ENCODE results near the gene BBC3.
A peak's percentile ranks its signal among the peaks of the same experiment; 100 is the strongest.

Gene BBC3

DNA sequence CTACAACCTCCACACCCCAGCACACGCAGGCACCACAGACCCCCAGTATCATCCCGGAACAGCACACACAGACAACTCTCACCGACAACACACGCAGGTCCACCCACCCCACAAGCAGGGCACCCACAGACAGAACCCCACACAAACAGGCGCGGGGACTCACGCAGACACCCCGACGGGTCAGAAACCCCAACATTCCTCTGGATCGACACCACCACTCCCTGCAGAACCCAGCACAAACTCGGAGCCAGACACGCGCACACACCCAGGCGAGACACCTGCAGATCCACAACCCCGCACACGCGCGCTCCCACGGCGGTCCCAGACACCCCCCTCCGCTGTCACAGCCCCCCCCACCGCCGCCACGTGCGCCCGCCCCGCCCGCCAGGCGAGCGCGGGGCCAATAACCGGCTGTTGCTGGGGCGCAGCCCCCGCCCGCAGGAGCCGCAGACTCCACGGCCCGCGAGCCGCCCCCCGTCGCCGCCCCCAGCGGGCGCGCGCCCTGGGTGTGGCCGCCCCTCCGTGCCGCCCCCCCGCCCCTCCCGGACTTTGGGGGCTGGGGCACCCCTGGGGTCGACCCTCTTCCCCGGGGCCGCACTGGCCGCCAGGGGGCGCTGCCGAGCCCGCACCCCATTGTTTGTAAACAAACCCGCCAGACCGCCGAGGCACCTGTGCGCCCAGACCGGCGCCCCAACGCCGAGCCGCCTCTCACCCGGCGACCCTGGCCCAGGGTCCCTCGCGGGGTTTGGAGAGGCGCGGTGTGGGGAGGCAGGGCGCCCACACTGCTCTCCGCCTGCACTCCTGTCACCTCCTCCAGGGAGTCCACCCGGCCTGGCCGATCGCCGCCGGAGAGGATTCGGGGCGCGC is 712 bp downstream of the BBC3 start:
- peak; percentile 74 for DNase-seq (ENCODE audit: low read depth)

DNA sequence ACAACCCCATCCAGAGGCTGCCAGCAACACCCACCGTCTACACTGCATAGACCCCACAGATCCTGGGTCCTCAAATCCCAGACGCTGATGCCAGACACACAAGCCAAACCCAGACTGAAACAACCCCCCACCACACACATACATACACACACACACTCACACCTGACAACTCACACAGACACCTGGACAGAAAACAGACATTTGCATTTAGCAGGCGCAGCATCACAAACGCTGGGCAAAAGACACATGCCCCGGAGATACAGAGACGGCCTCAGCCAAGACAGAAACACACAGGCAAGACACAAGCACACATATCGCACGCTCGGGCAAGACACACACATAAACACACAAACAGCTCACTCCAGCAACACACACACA is 1.3 kb downstream of the BBC3 start:
- DNase-seq (ENCODE audit: low read depth): no peak

DNA sequence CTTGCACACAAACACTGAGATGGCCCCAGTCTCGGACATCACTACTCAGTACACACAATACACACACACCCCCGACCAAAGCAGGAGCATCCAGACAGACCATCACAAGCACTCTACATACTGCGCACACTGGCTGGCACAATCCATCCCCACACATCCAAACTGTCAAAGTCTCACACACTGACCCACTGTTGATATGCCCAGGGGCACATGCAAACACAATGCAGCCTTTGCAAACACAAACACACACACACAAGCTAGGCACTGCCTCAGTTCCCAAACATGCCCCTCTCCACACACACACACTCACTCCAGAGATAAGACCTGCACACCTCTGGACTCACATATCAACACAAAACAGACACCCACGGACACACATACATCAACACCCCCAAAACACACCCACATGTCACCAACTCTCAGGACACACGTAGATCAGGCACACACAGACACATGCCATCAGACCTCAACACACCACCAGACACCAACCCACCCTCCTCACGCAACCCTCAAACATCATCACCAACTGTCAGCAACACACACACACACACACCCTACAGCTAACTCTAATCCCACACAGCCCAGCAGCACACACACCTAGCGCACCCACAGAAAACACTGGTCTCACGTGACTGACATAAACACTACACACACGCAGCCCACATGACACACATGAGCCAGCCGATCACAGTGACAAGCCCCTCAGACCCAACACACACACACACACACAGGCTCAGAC is 1.9 kb downstream of the BBC3 start:
- DNase-seq (ENCODE audit: low read depth): no peak

DNA sequence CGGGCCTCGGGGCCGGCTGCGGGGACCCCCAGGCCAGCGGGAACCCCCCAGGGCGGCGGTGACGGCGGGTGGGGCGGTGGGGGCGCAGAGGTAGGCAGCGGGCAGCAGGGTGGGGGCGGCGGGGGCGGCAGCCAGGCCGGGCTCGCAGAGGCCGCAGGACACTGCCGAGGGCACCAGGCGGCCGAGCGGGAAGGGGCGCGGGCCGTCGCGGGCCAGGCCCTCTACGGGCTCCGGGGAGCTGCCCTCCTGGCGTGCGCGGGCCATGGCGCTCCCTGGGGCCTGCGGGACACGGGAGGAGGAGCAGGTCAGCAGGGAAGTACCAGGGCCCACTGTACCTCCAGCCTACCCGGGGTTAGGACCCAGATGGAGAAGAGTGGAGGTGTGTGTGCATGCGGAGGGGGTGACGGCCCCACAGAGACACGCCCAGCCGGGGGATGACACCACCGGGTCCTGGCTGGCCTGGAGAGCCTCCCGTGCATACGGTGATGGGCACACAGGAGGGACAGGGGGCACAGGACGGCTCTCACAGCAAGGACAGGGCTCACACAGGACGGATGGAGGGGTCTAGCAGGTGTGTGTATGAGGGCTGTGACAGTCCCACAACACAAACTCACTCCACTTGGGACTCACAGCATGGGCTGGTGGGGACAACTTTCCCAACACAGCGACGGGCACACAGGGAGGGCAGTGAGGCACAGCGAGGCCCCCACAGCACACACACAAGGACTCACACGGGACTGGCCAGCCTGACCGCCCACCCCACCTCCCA is 2.6 kb downstream of the BBC3 start:
- DNase-seq (ENCODE audit: low read depth): no peak

DNA sequence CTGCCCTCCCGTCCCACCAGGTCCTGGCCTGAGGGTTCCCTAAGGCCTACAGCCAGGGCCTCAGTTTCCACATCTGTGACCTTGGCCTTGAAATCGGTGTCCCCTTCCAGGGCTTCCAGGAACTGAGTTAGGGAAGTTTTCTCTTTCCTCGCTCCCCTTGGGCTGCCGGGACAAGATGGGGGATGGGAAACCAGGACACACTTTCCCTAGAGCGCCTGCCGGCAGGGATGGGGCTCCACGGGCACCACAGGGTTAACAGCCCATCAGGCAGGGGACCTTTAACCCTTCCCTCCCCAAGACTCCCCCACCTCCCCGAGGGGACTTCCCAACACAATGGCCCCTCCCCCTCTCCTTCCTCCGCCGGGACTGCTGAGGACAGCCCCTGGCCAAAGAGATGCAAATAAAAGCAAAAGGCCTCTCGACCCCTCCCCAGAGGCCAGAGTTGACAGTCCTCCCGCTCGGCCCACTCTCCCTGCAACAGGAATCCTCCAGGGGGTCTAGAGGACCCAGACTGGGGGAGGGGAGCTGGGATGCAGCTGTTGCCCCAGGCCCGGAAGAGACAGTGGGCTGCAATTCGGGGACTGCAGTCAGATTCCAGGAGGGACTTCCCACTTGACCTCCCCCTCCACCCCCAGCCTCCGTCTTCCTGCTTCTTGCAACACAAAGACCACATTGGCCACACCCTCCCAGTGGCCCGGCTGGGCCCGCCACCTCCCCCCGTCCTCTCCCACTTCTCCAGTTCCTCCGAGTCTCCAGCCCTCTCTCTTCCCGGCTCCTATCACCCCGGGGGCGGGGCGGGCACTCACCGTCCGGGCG is 3.4 kb downstream of the BBC3 start:
- DNase-seq (ENCODE audit: low read depth): no peak

DNA sequence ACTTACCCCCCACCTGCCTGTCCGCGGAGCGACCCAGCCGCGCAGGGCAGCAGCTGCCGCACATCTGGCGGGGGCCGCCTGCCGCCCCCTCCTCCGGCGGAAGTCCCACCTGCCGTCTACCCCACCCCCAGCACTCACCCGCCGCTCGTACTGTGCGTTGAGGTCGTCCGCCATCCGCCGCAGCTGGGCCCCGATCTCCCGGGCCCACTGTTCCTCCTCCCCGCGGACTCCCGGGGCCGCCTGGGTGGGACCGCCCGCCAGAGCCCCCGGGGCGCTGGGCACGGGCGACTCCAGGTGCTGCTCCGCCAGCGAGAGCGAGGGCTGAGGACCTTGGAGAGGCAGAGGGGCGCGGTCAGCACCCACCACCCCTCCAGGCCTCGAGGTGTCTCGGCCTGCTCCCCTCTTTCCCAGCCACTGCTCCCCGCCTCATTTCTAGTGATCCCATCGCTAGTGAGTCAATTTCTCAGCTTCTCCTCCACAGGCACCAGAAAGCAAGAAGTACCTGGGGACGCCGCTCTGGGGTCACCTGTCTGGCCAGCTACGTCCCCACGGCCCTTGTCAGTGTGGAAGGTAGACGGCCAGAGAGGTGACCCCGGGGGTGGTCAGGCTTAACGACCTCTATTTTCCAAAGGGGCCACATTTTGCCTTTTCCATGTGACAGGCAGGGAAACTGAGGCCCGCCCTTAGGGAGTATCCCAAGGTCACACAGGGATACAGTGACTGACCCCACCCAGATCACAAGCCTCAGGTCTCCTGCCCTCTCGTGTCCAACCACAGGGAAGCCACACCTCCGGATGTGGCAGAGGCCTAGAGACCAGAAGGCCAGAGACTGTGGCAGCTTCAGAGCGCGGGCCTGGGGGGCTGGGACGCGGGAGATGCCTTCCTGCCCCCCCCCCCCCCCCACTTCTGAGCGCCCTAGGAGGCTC is 4.3 kb downstream of the BBC3 start:
- no peak for DNase-seq (ENCODE audit: low read depth)

DNA sequence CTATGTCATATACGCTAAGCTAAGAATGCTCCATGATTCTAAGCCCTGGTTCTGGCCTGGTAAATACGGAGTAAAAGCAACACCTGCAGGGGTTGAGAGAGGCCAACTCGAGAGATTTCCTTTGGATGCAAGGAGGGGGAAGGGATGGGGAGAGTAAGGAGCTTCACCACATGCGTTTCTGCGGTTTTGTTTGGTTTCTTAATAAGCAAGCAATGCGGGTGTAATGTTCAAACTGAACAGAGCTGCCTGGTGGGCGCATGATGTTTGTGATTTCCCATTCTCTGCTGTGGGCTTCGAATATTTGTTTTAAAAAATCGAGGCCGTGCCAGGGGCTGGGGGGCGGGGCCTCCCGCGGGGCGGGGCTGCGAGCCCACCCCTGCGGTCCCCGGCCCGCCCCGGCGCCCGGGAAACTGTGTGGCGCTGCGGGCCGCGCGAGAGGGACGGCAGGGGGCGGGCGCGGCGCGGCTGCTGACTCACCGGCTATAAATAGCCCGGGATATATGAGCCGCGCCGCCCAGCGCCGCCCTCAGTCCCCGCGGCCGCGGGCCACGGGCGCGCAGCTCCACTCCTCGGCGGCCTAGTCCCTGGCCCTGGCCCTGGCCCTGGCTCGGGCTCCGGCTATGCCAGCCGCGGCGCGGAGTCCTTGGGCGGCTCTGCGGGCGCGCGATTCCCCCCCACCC is 5.1 kb downstream of the BBC3 start:
- peak; percentile 74 for DNase-seq (ENCODE audit: low read depth)

DNA sequence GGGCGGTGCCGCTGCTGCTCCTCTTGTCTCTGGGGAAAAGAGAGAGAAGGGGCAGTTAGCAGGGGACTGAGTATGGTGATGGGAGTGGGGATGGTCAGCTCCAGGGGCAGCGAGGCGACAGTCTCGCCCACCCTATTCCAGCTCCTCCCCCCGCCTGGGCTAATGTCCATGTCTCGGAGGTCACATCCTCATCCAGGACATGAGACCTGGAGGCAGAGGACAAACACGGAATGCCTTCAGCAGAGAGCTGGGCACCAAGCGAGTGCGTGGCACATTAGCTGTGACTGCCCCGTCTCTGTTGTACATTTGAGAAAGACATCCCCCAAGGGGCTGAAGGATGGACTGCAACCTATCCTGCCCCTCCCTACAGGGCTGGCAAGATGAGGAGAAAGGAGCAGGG is 9.1 kb downstream of the BBC3 start:
- DNase-seq (ENCODE audit: low read depth): no peak

DNA sequence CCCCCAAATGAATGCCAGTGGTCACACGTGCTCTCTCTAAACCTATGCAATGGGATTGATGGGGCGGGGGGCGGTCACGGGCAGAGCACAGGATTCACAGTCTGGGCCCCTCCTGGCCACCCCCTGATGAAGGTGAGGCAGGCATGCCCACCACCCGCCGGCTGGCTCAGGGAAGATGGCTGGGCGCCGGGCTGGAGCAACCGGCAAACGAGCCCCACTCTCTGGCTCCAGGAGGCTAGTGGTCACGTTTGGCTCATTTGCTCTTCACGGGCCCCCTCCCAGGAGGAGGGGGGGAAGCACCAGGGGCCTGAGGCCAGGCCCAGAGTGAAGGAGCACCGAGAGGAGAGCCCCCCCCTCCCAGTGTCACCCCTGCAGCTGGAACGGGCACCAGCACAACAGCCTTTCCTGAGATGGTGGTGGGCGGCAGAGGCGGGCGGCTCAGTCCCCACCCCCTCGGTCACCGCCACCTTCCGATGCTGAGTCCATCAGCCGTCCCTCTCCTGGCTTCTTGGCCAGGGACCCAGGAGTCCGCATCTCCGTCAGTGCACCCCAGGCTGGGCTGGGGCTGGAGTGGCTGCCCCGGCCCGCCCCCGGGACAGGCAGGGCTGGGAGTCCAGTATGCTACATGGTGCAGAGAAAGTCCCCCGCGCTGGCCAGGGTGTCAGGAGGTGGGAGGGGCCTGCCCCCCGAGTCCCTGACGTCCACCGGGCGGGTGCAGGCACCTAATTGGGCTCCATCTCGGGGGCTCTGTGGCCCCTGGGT is 9.7 kb downstream of the BBC3 start:
- DNase-seq (ENCODE audit: low read depth): no peak

DNA sequence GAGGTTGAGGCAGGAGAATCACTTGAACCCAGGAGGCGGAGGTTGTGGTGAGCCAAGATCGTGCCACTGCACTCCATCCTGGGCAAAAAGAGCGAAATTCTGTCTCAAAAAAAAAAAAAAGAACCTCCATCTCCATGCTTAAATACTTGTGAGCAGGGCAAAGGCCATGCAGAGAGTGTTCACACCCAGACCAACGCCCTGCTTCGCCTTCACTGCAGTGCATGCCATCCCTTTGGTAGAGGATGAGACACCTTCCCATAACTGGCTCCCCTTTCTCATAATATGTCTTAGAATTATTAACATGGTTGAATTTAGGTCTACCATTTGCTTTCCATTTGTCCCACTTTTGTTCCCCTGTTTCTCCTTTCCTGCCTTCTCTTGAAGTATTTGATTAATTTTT is 15.4 kb downstream of the BBC3 start:
- no peak for DNase-seq (ENCODE audit: low read depth)

DNA sequence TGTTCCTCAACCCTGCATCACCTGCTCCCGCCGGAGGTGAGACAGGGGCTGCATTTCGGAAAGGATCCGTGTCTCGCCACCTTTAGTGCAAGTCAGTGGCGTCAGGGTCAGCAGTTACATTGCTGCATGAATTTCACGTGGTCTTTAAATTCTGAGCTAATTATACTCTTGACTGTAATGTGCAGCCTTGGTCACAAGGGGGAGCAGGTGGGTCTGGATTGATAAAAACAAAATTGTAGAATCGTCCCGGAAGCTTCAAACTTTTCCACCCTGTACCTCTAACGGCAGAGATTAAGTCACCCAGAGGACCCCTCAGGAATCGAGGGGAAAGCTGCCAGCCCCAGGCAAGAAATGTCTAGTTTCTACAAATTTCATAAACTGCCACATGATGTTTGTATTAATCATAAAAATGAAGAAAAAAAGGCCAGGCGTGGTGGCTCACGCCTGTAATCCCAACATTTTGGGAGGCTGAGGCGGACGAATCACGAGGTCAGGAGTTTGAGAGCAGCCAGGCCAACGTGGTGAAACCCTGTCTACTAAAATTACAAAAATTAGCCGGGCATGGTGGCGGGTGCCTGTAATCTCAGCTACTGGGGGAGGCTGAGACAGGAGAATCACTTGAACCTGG is 20.2 kb downstream of the BBC3 start:
- DNase-seq (ENCODE audit: low read depth): peak; percentile 41

DNA sequence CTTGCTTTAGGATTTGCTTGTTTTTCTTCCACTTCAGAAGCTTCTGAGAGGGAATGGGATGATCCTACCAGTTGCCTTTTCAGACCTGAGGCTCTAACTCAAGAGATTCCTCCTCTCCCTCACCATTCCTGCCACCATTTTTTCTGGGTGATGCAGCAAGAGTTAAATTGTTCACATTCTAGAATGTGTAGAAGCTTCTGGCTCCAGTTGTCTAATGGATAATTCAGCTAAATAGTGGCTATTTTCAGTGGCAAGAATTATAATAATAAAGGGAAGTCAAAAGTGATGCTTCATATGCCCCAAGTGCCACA is 20.9 kb downstream of the BBC3 start:
- no peak for DNase-seq (ENCODE audit: low read depth)

DNA sequence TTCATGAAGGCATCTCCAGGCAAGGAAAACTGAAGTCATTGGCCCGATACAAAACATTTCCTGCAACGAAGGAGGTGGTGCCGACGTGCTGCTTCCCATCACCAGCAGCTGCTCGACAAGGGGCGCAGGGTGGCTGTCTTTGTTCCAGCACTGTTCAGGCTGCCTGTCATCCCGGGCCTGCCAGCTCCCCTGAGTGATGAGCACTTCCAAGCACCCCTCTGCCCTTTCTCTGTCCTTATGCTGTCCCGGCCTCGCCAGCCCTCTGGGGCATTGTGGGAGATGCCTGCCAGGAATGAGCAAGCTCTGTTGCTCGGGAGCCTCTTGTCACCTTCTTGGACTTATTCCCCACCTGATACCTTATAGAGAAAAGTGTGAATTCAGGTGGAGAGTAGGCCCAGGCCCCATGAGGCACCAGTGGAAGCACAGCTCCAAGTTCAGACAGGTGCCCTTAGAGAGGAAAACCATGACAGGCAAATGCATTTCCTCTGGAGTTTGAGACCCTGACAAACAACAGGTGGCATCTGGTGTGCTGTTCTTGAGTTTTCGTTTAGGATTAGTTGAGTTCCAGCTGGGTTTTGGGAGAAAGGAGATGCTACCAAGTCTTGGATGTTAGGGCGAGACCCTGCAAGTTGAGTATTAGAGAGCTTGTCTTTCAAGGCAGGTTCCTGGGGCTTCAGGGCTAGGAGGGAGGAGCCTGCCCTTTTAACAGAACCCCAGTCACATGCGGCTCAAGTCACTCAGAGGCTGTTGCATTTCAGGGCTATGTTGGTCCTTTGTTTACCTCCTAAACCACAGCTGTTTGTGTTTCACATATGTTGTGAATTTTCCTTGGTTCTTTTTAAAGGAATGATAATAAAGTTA is 21.4 kb downstream of the BBC3 start:
- no peak for DNase-seq (ENCODE audit: low read depth)

DNA sequence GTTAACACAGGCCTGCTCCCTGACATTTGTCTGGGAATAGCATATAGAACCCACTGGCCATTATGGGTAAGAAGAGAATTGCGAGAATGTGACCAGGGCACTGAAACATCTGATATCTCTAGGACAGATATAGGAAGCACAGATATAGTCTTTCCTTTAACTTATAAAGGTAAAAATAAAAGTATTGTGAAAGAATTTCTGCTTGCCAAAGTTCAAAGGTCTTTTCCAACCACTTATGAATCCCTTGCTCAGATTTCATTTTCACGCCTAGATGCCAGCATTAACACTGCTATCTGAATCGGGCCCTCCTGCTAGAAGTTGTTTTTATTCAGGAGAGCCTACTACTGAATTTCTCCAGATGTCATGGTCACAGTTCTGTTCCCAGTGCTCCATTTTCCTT is 27.7 kb downstream of the BBC3 start:
- DNase-seq (ENCODE audit: low read depth): no peak

DNA sequence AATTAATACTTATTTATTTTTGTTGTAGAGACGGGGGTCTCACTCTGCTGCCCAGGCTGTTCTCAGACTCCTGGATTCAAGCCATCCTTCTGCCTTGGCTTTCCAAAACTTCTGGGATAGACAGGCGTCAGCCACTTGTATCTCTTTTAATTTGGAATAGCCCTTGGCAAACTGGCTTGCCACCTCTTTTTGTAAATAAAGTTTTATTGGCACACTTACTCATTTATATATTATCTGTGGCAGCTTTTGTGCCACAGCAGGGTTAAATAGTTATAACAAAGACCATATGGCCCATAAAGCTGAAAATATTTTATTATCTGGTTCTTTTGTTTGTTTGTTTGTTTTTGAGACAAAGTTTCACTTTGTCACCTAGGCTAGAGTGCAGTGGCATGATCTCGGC is 30.5 kb downstream of the BBC3 start:
- DNase-seq (ENCODE audit: low read depth): no peak

DNA sequence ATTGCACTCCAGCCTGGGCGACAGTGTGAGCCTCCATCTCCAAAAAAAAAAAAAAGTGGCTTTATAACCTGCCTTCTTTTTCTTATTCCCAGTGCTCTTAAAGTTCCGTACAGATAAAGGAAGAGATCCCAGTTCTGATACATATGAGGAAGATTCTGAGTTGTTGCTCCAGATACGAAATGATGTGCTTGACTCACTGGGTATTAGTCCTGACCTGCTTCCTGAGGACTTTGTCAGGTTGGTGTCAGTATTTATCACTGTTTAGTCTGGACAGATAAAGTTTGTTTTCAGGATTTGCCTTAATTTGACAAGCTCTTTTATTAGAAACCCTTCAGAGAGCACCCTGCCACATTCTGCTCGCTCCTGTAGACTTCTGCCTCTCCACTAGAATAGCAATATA is 33.9 kb downstream of the BBC3 start:
- DNase-seq (ENCODE audit: low read depth): no peak

DNA sequence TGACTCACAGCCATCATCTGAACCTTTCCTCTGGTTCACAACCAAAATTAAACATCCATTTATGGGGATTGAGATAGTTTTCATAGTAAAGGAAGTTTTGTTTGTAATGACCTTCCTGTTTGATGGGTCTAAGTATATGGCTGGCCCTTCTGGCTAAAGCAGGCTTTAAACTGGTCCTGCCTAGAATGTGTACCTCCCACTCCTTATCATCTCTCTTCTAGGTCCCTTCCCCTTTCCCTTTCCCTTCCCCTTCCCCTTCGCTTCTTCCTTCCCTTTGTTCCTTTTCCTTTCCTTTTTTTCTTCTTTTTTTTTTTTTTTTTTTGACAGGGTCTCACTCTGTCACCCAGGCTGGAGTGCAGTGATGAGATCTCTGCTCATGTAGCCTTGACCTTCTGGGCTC is 35.6 kb downstream of the BBC3 start:
- DNase-seq (ENCODE audit: low read depth): no peak

DNA sequence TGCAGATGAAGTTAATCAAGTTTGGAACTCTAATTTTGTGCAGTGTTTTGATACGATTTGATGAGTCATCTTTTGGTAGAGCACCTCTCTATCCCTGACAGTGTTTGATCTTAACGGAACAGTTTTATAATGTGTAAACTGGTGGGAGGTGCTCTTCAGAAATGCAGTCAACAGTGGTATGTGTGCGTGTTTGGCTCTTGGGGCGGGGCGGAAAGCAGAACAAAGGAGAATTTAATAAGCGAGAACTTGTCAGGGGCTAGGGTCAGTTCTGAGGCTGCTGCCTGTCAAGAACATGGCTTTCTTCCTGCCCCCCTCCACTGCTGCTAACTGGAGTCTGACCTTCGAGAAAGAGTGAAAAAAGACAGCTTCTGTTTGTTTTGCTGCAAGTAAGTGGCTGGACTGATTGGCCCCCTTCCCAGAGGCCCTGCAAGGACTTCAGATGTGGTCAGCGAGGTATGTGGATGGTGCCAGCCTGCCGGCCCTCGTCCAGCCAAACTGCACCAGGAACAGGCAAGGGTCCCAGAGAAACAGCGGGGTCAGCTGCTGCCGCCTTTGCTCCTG is 40.8 kb downstream of the BBC3 start:
- DNase-seq (ENCODE audit: low read depth): no peak

Data from stimulated activated CD8-positive, alpha-beta memory T cell treated with anti-CD3 and anti-CD28 coated beads, Interleukin-15, amount 100 ng/mL, for 24 hours (primary cell).